ENCODE results near the gene HDAC10.

DNA sequence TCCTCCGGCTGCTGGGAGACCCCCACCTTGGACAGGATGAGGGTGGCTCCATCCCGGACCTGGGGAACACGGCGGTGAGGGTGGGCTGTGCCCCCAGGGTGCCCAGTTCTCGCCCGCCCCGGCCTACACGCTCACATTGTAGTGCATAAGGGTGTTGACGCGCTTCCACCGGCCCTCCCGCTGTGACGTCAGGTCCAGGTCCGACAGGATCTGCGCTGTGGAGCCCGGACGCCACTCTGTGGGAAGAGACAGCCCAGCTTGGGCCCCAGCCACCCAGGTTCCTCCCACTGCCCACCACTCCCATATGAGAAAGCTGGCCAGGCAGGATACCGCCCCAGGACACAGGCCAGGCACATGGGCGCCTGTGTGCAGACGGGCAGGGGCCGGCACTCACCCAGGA, 27.4 kb upstream of the HDAC10 start:
- TF ChIP-seq, protein P1, sequence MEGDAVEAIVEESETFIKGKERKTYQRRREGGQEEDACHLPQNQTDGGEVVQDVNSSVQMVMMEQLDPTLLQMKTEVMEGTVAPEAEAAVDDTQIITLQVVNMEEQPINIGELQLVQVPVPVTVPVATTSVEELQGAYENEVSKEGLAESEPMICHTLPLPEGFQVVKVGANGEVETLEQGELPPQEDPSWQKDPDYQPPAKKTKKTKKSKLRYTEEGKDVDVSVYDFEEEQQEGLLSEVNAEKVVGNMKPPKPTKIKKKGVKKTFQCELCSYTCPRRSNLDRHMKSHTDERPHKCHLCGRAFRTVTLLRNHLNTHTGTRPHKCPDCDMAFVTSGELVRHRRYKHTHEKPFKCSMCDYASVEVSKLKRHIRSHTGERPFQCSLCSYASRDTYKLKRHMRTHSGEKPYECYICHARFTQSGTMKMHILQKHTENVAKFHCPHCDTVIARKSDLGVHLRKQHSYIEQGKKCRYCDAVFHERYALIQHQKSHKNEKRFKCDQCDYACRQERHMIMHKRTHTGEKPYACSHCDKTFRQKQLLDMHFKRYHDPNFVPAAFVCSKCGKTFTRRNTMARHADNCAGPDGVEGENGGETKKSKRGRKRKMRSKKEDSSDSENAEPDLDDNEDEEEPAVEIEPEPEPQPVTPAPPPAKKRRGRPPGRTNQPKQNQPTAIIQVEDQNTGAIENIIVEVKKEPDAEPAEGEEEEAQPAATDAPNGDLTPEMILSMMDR (IDR thresholded peaks at IDR 0.05) = no peak
- TF ChIP-seq EP300 (IDR thresholded peaks at IDR 0.05) (no peak), POLR2A (IDR thresholded peaks at IDR 0.05) (no peak)

Measured in tibial nerve (tissue), 4 donors.